Rectal smooth muscle tissue (tissue), 1 donor: ENCODE results near the gene ITFG1.
A peak's percentile ranks its signal among the peaks of the same experiment; 100 is the strongest.
"Not testable (repeated sequence)": the region's sequence is repeated elsewhere in the genome, so short reads cannot be mapped to it uniquely, and the experiment has no call there.

Experiments used
- H3K27ac ChIP-seq: one replicate; pipeline ENCODE4 v1.7.0; 2013; ENCODE audit warnings: low read depth, low read length, inconsistent platforms
- H3K27me3 ChIP-seq: one replicate; pipeline ENCODE4 v1.7.0; 2013; ENCODE audit warnings: low read length; ENCODE audit not compliant: control insufficient read depth, insufficient read depth
- H3K36me3 ChIP-seq: one replicate; pipeline ENCODE4 v1.7.0; 2013; ENCODE audit warnings: low read length; ENCODE audit not compliant: control insufficient read depth, insufficient read depth
- H3K4me1 ChIP-seq: one replicate; pipeline ENCODE4 v1.7.0; 2013; ENCODE audit warnings: low read length; ENCODE audit not compliant: control insufficient read depth, insufficient read depth
- H3K4me3 ChIP-seq: one replicate; pipeline ENCODE4 v1.7.0; 2013; ENCODE audit warnings: low read length
- H3K9ac ChIP-seq: one replicate; pipeline ENCODE4 v1.7.0; 2013; ENCODE audit warnings: low read length

Gene ITFG1

GRCh38 chr16:47175152-47175551 is 285.7 kb downstream of the ITFG1 start:
- H3K9ac ChIP-seq: no peak overlapping the region
- H3K27me3 ChIP-seq: no peaks in the 10 kb centered on the region
- no peak overlapping the region for H3K4me3 ChIP-seq
- H3K36me3 ChIP-seq: no peaks in the 10 kb centered on the region
- no peaks in the 10 kb centered on the region for H3K4me1 ChIP-seq
- H3K27ac ChIP-seq: no peak overlapping the region

DNA sequence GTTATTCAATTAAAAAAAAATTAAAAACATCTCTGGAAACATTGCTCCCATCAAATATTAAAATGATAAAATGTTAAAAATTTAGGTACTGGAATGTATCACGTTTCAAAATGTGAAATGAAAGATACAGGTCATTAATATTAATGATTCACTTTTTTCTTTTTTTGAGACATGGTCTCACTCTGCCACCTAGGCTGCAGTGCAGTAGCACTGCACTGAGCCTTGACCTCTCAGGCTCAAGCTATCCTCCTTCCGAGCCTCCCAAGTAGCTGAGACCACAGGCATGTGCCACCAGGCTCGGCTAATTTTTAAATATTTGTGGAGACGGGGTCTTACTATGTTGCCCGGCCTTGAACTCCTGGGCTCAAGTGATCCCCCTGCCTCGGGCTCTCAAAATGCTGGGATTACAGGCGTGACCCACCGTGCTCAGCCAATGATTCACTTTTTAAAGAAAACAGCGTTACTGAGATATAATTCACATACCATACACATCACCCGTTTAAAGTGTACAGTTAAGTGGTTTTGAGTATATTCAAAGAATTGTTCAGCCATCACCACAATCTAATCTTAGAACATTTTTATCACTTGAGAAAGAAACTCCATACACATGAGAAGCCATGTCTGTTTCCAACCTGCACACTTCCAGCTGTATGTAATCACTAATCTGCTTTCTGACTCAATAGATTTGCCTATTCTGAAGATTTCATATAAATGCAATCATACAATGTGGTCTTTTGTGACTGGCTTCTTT is 298.0 kb downstream of the ITFG1 start:
- H3K36me3 ChIP-seq: no peaks in the 10 kb centered on the region
- H3K27ac ChIP-seq: no peak overlapping the region
- H3K9ac ChIP-seq: no peak overlapping the region
- H3K4me3 ChIP-seq: no peak overlapping the region
- no peaks in the 10 kb centered on the region for H3K4me1 ChIP-seq
- no peaks in the 10 kb centered on the region for H3K27me3 ChIP-seq

GRCh38 chr16:47161464-47161863 is 299.4 kb downstream of the ITFG1 start:
- no peak overlapping the region for H3K4me3 ChIP-seq
- H3K27ac ChIP-seq: no peak overlapping the region
- H3K9ac ChIP-seq: no peak overlapping the region
- no peaks in the 10 kb centered on the region for H3K4me1 ChIP-seq
- H3K36me3 ChIP-seq: no peaks in the 10 kb centered on the region
- H3K27me3 ChIP-seq: no peaks in the 10 kb centered on the region

GRCh38 chr16:47160422-47160821 is 300.4 kb downstream of the ITFG1 start:
- H3K4me1 ChIP-seq: no peaks in the 10 kb centered on the region
- H3K27ac ChIP-seq: no peak overlapping the region
- no peak overlapping the region for H3K9ac ChIP-seq
- no peaks in the 10 kb centered on the region for H3K27me3 ChIP-seq
- H3K4me3 ChIP-seq: no peak overlapping the region
- H3K36me3 ChIP-seq: no peaks in the 10 kb centered on the region

GRCh38 chr16:47158992-47159391 is 301.9 kb downstream of the ITFG1 start:
- H3K36me3 ChIP-seq: no peaks in the 10 kb centered on the region
- H3K9ac ChIP-seq: no peak overlapping the region
- no peak overlapping the region for H3K4me3 ChIP-seq
- no peak overlapping the region for H3K27ac ChIP-seq
- no peaks in the 10 kb centered on the region for H3K27me3 ChIP-seq
- no peaks in the 10 kb centered on the region for H3K4me1 ChIP-seq

- no peak overlapping the region for H3K9ac ChIP-seq
- no peak overlapping the region for H3K27ac ChIP-seq
- H3K4me1 ChIP-seq: no peaks in the 10 kb centered on the region
- H3K27me3 ChIP-seq: no peaks in the 10 kb centered on the region
- H3K36me3 ChIP-seq: peaks cover 4% of the 10 kb centered on the region
- H3K4me3 ChIP-seq: no peak overlapping the region
These were observed 304.1 kb downstream of the ITFG1 start for GRCh38 chr16:47156680-47157215.

- not testable (repeated sequence) for H3K36me3 ChIP-seq, H3K27ac ChIP-seq, H3K27me3 ChIP-seq, H3K4me1 ChIP-seq, H3K9ac ChIP-seq, H3K4me3 ChIP-seq
These were observed 308.4 kb downstream of the ITFG1 start for GRCh38 chr16:47152501-47152900.

DNA sequence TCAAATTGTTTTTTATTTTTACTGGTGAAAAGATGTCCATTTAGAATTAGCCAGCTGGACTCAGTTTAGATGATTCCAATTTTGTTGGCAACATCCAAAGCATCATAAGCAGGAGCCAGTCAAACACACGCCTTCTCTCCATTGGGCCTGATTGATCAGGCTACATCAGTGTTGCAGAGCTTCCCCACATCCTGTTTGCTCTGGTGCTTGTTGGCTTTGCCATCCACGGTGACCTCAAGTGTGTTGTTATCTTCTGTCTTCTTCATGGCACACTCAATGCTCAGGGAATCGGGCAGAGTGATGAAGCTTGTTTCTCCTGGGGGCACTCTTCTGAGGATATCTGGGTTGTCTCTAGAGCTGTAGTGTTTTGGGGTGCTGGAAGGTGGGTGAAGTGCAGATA is 310.8 kb downstream of the ITFG1 start:
- no peak overlapping the region for H3K9ac ChIP-seq
- no peaks in the 10 kb centered on the region for H3K4me1 ChIP-seq
- no peaks in the 10 kb centered on the region for H3K27me3 ChIP-seq
- H3K4me3 ChIP-seq: no peak overlapping the region
- no peak overlapping the region for H3K27ac ChIP-seq
- peaks cover 4% of the 10 kb centered on the region for H3K36me3 ChIP-seq

DNA sequence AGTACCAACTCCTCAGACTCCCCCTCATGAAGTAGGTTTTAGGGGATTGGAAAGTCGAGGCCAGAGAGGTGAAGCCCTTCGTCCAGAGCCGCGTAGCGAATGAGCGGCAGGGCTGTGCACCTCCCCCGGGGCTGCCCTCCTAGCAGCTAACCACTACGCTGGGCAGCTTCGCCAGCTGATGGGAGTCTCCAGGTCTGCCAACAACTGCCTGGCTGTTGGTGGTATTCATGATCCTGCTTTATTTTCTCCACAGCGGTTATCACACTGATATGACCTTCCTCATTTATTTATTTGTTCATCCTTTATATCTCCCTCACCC is 316.3 kb downstream of the ITFG1 start:
- Histone ChIP-seq H3K4me3 (peak overlapping the region; percentile 61), H3K27me3 (peaks cover 8% of the 10 kb centered on the region), H3K36me3 (no peaks in the 10 kb centered on the region), H3K9ac (no peak overlapping the region), H3K4me1 (peaks cover 6% of the 10 kb centered on the region), H3K27ac (no peak overlapping the region)

GRCh38 chr16:47143677-47144558 is 316.9 kb downstream of the ITFG1 start, which contains the start of gene NETO2:
TSS of gene NETO2 (minus strand) at chr16:47143945. CDS start at chr16:47143612, 333 bp downstream.
- Histone ChIP-seq H3K27me3 (peaks cover 8% of the 10 kb centered on the region), H3K4me1 (peaks cover 6% of the 10 kb centered on the region), H3K36me3 (no peaks in the 10 kb centered on the region), H3K9ac (no peak within 1 kb of the TSS), H3K4me3 (peak within 1 kb of the TSS; percentile 61), H3K27ac (no peak within 1 kb of the TSS)

- no peak overlapping the region for H3K9ac ChIP-seq
- peaks cover 6% of the 10 kb centered on the region for H3K4me1 ChIP-seq
- peaks cover 8% of the 10 kb centered on the region for H3K27me3 ChIP-seq
- no peaks in the 10 kb centered on the region for H3K36me3 ChIP-seq
- no peak overlapping the region for H3K27ac ChIP-seq
- H3K4me3 ChIP-seq: peak overlapping the region; percentile 60
These were observed 317.8 kb downstream of the ITFG1 start for GRCh38 chr16:47142821-47143676.

DNA sequence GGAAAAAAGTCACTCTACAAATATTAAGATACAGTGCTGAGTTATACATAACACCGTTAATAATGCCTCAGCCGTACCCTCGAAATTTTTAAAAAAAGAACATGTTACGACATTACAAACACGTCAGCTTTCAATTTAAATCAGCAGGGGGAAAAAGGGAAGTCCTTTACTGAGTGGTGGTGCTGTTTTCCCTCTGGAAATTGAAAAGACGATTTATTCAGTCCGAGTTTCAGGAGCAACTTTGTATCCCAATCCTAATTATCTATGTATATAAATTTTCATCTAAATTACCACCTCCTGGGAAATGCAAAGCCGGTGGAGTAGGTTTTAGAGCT is 318.4 kb downstream of the ITFG1 start:
- H3K4me3 ChIP-seq: peak overlapping the region; percentile 60
- H3K27me3 ChIP-seq: peaks cover 8% of the 10 kb centered on the region
- H3K27ac ChIP-seq: no peak overlapping the region
- no peaks in the 10 kb centered on the region for H3K36me3 ChIP-seq
- peaks cover 6% of the 10 kb centered on the region for H3K4me1 ChIP-seq
- H3K9ac ChIP-seq: no peak overlapping the region
